Mucosa of descending colon (tissue), 3 donors: ENCODE results near the gene INSYN1. TPM values are rescaled to one million over a fixed set of nuclear protein-coding genes. Genes with fewer than 3 reads are reported as not detected.

ENCODE experiments used
- ATAC-seq: fragments of 200-7000 bp; cut with Tn5 transposase; one replicate; pipeline ENCODE4 v1.9.1; 2020; ENCODE audit warnings: mild to moderate bottlenecking, moderate library complexity
- DNase-seq, 3 donors: peaks; one replicate each; pipeline ENCODE4 v3.0.0-alpha.2; 2020
- H3K36me3 ChIP-seq: fragments of 200-600 bp; one replicate; pipeline ENCODE4 v1.8.0; 2021; ENCODE audit warnings: low read depth, mild to moderate bottlenecking
- H3K4me1 ChIP-seq: fragments of 200-600 bp; one replicate; pipeline ENCODE4 v1.8.0; 2021; ENCODE audit warnings: low read depth, mild to moderate bottlenecking
- H3K4me3 ChIP-seq: fragments of 200-600 bp; one replicate; pipeline ENCODE4 v1.8.0; 2021; ENCODE audit warnings: mild to moderate bottlenecking
- H3K9me3 ChIP-seq: fragments of 200-600 bp; one replicate; pipeline ENCODE4 v1.8.0; 2021; ENCODE audit warnings: mild to moderate bottlenecking
- intact Hi-C, 2 donors: fragments of 100-400 bp; cut with DNase I in 1 of 2; cut with micrococcal nuclease in 1 of 2; formaldehyde crosslinking; loops; one replicate each; pipeline versions ENCODE4 v1.11.0 to v1.11.1; 2022; cut with DNase I, micrococcal nuclease
- total RNA-seq, 3 donors: library from RNA; stranded (reverse); fragmentation: NEBNext Ultra II Directional in 2 of 3; extraction: Animal tissue kit (Norgen Biotek cat#: 25700) in 2 of 3; gene quantifications; one replicate each; pipeline versions ENCODE4 v1.2.1 to v1.2.4, GENCODE V29; 2021 to 2023
- TF ChIP-seq, protein P1 (sequence below): fragments of 200-600 bp; IDR thresholded peaks from one replicate; pipeline ENCODE4 v1.8.0; 2022; ENCODE audit warnings: antibody characterized with exemption, mild to moderate bottlenecking
- donor health status: DM: no; HTN: no; CAD: no; lungs with moderate emphysema.
- donor health status: DM: no; HTN: no; CAD: no.
- donor health status: DM: no; HTN: yes; CAD: no.

Gene INSYN1
- total RNA-seq, 3 donors from 2014 or later = 0.98 to 9.0 (median 1.8) TPM

DNA sequence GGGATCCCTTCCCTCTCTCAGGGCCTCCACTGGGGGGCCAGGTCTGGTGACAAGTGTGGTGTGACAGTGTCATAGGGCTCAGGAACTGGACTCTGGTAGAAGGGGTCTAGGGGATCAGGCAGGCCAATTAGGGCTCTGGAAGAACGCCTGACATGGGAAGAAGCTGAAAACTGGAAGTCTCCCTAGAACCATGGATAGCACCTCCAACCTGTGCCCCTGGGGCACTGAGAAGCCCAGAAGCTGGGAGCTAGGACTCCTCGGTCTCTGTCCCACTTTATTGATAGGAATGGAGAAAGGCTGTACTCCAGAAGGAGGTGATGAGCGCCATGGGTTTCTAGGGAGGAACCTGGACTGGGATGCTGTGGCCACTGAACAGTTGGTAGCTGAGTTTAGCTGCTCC lies 30.7 kb downstream of the INSYN1 start:
- TF ChIP-seq, protein P1, sequence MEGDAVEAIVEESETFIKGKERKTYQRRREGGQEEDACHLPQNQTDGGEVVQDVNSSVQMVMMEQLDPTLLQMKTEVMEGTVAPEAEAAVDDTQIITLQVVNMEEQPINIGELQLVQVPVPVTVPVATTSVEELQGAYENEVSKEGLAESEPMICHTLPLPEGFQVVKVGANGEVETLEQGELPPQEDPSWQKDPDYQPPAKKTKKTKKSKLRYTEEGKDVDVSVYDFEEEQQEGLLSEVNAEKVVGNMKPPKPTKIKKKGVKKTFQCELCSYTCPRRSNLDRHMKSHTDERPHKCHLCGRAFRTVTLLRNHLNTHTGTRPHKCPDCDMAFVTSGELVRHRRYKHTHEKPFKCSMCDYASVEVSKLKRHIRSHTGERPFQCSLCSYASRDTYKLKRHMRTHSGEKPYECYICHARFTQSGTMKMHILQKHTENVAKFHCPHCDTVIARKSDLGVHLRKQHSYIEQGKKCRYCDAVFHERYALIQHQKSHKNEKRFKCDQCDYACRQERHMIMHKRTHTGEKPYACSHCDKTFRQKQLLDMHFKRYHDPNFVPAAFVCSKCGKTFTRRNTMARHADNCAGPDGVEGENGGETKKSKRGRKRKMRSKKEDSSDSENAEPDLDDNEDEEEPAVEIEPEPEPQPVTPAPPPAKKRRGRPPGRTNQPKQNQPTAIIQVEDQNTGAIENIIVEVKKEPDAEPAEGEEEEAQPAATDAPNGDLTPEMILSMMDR = no peak
- ATAC-seq = no peak
- Histone ChIP-seq H3K36me3 (no peaks in the 10 kb centered on the region), H3K9me3 (no peaks in the 10 kb centered on the region), H3K4me3 (no peak overlapping the region), H3K4me1 (no peaks in the 10 kb centered on the region)
- no peak for DNase-seq
- intact Hi-C loops = no loop called here

DNA sequence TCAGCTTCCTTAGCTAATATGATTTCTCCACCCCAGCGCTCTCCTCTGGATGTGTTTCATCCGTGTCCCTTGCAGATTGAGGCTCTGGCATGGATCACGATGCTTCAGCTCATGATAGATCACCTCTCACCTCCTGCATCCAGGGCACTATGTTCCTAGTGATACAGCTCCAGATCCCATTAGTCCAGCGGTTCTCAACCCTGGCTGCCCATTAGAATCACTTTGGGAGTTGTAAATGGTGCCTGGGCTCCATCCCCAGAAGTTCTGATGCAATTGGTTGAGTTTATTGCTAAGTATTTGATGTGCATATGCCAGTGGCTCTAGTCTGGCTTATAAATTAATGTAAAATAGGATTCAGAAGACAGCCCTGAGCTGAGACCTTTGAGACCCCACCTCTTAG lies 34.5 kb downstream of the INSYN1 start:
- ATAC-seq = no peak
- DNase-seq = no peak
- no peaks in the 10 kb centered on the region for H3K36me3 ChIP-seq
- H3K4me1 ChIP-seq = no peaks in the 10 kb centered on the region
- intact Hi-C loops = no loop called here
- H3K4me3 ChIP-seq = no peak overlapping the region
- TF ChIP-seq, protein P1 = no peak
- no peaks in the 10 kb centered on the region for H3K9me3 ChIP-seq

DNA sequence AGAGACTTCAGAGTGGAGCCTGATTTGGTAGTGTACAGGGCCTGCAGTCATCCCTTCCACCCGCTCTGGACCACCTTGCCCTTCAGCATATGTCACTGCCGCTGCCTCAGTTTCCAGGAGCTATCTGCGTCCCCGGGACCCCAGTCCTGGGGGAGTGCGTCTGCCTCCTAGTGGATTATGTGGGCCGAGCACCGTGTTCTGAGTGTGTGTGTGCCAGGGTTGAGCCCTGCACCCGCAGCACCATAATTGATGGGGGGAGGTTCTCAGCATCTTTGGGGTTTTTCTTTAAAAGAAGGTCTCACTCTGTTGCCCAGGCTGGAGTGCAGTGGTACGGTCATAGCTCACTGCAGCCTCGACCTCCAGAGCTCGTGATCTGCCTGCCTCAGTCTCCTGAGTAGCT lies 35.3 kb downstream of the INSYN1 start:
- DNase-seq = no peak
- intact Hi-C loops = no loop called here
- no peak for ATAC-seq
- TF ChIP-seq, protein P1 = no peak
- Histone ChIP-seq H3K9me3 (no peaks in the 10 kb centered on the region), H3K36me3 (no peaks in the 10 kb centered on the region), H3K4me1 (no peaks in the 10 kb centered on the region), H3K4me3 (no peak overlapping the region)

DNA sequence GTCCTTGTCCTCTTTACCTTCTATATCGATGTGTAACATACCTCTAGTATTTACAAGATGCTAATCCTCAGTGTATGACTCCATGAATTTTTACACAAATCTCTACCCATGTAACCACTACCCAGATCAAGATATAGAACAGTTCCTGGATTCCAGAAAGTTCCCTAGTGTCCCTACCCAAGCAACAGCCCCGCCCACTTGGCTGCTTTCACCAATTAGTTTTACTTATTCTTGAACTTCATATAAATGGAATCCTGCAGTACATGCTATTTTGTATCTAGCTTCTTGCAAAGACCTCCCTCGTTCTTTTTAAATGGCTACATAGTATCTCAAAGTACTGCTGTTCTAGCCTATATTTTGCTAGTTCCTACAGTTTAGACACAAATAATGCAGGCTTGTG lies 35.9 kb downstream of the INSYN1 start:
- ATAC-seq (no peak), DNase-seq (peak in 1 of 3 donors; percentile 21)
- H3K36me3 ChIP-seq = no peaks in the 10 kb centered on the region
- TF ChIP-seq, protein P1 = no peak
- no peak overlapping the region for H3K4me3 ChIP-seq
- no peaks in the 10 kb centered on the region for H3K9me3 ChIP-seq
- H3K4me1 ChIP-seq = no peaks in the 10 kb centered on the region
- intact Hi-C loops = no loop called here

DNA sequence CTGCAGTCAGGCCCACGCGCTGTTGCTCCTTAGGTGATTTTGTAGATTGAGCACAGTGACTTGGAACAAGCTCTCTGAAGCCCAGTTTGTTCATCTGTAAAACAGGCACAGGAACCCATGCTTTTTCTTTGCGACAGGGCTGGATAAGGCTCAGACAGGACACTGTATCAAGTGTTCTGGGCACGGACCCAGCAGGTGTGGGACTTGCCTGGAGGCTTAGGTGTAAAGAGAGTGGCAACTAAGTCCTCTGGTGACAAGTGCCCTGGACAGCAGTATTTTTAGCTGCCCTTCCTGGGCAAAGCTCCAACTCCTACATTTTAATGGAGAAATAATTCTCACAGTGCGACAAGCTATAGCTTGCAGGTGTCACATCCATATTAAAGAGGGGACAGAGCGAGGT lies 36.7 kb downstream of the INSYN1 start:
- TF ChIP-seq, protein P1 = no peak
- H3K4me3 ChIP-seq = no peak overlapping the region
- ATAC-seq (peak; percentile 26), DNase-seq (no peak)
- intact Hi-C loops = no loop called here
- H3K4me1 ChIP-seq = no peaks in the 10 kb centered on the region
- no peaks in the 10 kb centered on the region for H3K36me3 ChIP-seq
- no peaks in the 10 kb centered on the region for H3K9me3 ChIP-seq

DNA sequence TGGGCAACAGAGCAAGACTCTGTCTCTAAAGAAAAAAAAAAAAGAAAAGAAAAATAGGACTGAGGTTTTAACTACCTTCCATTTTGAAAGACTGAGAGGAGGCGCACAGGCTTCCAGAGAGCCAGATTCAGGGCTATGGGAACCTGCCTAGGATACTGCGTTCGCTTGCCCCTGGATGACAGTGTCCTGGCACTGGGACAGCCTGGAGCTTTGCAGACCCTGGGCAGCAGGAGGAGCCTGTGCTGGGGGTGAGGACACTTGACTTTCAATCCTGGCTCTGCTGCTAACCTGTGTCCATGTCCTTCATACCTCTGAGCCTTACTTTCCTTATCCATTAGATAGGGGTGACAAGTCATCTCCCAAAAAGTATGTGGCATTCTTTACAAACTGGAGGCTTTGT lies 37.7 kb downstream of the INSYN1 start:
- Histone ChIP-seq H3K4me1 (no peaks in the 10 kb centered on the region), H3K36me3 (no peaks in the 10 kb centered on the region), H3K9me3 (no peaks in the 10 kb centered on the region), H3K4me3 (no peak overlapping the region)
- TF ChIP-seq, protein P1 = no peak
- no peak for ATAC-seq
- no peak for DNase-seq
- intact Hi-C loops = no loop called here
